Measurements from ENCODE around the gene TLR9. TPM values are rescaled to one million over a fixed set of nuclear protein-coding genes. Genes with fewer than 3 reads are reported as not detected.

TLR9 gene
- total RNA-seq, 1 experiment from 2014 or later = not detected

DNA sequence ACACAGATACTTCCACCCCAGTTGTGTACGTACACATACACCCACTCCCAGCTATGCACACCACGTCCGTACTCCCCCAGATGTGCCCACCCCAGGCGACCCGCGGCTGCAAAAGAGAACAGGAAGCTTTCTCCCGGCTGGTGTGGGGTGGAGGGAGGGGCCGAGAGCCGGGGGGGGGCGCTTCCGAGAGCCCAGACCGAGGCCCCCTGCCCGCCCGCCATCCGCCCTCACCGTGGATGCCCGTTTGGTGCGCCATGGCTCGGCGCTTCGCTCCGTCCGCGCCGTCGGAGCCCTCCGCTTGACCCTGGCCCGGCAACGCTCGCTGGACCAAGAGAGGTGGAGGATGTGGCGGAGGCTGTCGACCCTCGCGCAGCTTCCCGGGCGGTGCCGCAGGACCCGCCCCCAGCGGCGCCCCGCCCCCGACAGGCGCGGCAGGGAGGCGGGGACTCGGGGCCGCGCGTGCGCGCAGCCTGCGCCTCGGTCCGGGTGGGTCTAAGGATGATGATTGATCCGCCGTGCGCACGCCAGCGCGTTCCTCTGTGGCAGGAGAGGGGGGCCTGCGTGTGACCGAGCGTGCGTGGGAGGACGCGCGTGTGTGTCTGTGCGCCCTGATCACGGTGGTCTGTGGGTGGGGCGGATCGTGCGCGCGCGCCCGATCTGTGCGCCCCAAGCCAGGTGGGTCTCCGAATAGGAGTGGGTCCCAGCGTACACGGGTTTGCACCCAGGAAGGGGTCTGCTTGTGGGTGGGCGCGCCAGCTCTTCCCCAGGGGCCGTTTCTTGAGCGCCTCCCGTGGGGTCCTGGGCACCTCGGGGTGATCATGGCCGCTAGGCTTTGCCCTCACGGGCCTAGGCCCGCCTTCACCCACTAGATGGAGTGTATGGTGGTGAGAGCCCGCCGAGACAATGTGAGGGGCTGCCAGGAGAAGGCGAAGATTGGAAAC lies 13.6 kb upstream of the TLR9 start, which contains the start of gene TWF2 (continued):
- peak; percentile 79; the same call in 1 of the 2 replicates for TF ChIP-seq TP53 (CRISPR knock-in tag; IDR thresholded peaks at IDR 0.05)
- TF ChIP-seq, protein P1, sequence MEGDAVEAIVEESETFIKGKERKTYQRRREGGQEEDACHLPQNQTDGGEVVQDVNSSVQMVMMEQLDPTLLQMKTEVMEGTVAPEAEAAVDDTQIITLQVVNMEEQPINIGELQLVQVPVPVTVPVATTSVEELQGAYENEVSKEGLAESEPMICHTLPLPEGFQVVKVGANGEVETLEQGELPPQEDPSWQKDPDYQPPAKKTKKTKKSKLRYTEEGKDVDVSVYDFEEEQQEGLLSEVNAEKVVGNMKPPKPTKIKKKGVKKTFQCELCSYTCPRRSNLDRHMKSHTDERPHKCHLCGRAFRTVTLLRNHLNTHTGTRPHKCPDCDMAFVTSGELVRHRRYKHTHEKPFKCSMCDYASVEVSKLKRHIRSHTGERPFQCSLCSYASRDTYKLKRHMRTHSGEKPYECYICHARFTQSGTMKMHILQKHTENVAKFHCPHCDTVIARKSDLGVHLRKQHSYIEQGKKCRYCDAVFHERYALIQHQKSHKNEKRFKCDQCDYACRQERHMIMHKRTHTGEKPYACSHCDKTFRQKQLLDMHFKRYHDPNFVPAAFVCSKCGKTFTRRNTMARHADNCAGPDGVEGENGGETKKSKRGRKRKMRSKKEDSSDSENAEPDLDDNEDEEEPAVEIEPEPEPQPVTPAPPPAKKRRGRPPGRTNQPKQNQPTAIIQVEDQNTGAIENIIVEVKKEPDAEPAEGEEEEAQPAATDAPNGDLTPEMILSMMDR (IDR thresholded peaks at IDR 0.05) = no peak
- TF ChIP-seq CBFB (CRISPR knock-in tag; IDR thresholded peaks at IDR 0.05; ENCODE audit: low read depth) = no peak; the same call in 1 of the 2 replicates
- no peak; the same call in 1 of the 2 replicates for TF ChIP-seq NR3C1 (CRISPR knock-in tag; conservative IDR thresholded peaks at IDR 0.05; ENCODE audit: low read depth)
- TF ChIP-seq, protein P2, sequence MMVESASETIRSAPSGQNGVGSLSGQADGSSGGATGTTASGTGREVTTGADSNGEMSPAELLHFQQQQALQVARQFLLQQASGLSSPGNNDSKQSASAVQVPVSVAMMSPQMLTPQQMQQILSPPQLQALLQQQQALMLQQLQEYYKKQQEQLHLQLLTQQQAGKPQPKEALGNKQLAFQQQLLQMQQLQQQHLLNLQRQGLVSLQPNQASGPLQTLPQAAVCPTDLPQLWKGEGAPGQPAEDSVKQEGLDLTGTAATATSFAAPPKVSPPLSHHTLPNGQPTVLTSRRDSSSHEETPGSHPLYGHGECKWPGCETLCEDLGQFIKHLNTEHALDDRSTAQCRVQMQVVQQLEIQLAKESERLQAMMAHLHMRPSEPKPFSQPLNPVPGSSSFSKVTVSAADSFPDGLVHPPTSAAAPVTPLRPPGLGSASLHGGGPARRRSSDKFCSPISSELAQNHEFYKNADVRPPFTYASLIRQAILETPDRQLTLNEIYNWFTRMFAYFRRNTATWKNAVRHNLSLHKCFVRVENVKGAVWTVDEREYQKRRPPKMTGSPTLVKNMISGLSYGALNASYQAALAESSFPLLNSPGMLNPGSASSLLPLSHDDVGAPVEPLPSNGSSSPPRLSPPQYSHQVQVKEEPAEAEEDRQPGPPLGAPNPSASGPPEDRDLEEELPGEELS (CRISPR knock-in tag; IDR thresholded peaks at IDR 0.05) = peak; percentile 80; the same call in 1 of the 2 replicates
- peak; percentile 82 for TF ChIP-seq FOXP1 (CRISPR knock-in tag; IDR thresholded peaks at IDR 0.05; ENCODE audit: borderline replicate concordance)
- TF ChIP-seq, protein P3, sequence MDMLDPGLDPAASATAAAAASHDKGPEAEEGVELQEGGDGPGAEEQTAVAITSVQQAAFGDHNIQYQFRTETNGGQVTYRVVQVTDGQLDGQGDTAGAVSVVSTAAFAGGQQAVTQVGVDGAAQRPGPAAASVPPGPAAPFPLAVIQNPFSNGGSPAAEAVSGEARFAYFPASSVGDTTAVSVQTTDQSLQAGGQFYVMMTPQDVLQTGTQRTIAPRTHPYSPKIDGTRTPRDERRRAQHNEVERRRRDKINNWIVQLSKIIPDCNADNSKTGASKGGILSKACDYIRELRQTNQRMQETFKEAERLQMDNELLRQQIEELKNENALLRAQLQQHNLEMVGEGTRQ (CRISPR knock-in tag; IDR thresholded peaks at IDR 0.05) = 0 out of 2 replicates have a peak, but pooled peaks have one; percentile 40
- peak; percentile 25; the same call in 1 of the 2 replicates for TF ChIP-seq ETV6 (CRISPR knock-in tag; IDR thresholded peaks at IDR 0.05)
- TF ChIP-seq TEAD4 (CRISPR knock-in tag; IDR thresholded peaks at IDR 0.05) = no peak
- TF ChIP-seq, protein P4, sequence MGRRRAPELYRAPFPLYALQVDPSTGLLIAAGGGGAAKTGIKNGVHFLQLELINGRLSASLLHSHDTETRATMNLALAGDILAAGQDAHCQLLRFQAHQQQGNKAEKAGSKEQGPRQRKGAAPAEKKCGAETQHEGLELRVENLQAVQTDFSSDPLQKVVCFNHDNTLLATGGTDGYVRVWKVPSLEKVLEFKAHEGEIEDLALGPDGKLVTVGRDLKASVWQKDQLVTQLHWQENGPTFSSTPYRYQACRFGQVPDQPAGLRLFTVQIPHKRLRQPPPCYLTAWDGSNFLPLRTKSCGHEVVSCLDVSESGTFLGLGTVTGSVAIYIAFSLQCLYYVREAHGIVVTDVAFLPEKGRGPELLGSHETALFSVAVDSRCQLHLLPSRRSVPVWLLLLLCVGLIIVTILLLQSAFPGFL (CRISPR knock-in tag; IDR thresholded peaks at IDR 0.05; ENCODE audit: borderline replicate concordance) = 0 out of 2 replicates have a peak, but pooled peaks have one; percentile 40
- TF ChIP-seq, protein P5, sequence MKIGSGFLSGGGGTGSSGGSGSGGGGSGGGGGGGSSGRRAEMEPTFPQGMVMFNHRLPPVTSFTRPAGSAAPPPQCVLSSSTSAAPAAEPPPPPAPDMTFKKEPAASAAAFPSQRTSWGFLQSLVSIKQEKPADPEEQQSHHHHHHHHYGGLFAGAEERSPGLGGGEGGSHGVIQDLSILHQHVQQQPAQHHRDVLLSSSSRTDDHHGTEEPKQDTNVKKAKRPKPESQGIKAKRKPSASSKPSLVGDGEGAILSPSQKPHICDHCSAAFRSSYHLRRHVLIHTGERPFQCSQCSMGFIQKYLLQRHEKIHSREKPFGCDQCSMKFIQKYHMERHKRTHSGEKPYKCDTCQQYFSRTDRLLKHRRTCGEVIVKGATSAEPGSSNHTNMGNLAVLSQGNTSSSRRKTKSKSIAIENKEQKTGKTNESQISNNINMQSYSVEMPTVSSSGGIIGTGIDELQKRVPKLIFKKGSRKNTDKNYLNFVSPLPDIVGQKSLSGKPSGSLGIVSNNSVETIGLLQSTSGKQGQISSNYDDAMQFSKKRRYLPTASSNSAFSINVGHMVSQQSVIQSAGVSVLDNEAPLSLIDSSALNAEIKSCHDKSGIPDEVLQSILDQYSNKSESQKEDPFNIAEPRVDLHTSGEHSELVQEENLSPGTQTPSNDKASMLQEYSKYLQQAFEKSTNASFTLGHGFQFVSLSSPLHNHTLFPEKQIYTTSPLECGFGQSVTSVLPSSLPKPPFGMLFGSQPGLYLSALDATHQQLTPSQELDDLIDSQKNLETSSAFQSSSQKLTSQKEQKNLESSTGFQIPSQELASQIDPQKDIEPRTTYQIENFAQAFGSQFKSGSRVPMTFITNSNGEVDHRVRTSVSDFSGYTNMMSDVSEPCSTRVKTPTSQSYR (CRISPR knock-in tag; IDR thresholded peaks at IDR 0.05) = 0 out of 2 replicates have a peak, but pooled peaks have one; percentile 40
- TF ChIP-seq, protein P6, sequence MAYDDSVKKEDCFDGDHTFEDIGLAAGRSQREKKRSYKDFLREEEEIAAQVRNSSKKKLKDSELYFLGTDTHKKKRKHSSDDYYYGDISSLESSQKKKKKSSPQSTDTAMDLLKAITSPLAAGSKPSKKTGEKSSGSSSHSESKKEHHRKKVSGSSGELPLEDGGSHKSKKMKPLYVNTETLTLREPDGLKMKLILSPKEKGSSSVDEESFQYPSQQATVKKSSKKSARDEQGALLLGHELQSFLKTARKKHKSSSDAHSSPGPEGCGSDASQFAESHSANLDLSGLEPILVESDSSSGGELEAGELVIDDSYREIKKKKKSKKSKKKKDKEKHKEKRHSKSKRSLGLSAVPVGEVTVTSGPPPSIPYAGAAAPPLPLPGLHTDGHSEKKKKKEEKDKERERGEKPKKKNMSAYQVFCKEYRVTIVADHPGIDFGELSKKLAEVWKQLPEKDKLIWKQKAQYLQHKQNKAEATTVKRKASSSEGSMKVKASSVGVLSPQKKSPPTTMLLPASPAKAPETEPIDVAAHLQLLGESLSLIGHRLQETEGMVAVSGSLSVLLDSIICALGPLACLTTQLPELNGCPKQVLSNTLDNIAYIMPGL (CRISPR knock-in tag; IDR thresholded peaks at IDR 0.05) = peak; percentile 84
- peak; percentile 97; the same call in 1 of the 2 replicates for TF ChIP-seq KAT7 (CRISPR knock-in tag; IDR thresholded peaks at IDR 0.05; ENCODE audit: borderline replicate concordance)
- TF ChIP-seq ZNF423 (CRISPR knock-in tag; IDR thresholded peaks at IDR 0.05) = peak; percentile 70
- TF ChIP-seq SMAD3 (CRISPR knock-in tag; IDR thresholded peaks at IDR 0.05; ENCODE audit: borderline replicate concordance) = peak; percentile 66
- TF ChIP-seq, protein P7, sequence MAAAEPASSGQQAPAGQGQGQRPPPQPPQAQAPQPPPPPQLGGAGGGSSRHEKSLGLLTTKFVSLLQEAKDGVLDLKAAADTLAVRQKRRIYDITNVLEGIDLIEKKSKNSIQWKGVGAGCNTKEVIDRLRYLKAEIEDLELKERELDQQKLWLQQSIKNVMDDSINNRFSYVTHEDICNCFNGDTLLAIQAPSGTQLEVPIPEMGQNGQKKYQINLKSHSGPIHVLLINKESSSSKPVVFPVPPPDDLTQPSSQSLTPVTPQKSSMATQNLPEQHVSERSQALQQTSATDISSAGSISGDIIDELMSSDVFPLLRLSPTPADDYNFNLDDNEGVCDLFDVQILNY (CRISPR knock-in tag; IDR thresholded peaks at IDR 0.05) = 0 out of 2 replicates have a peak, but pooled peaks have one; percentile 45
- TF ChIP-seq CREM (CRISPR knock-in tag; IDR thresholded peaks at IDR 0.05) = peak; percentile 46; the same call in 1 of the 2 replicates
- TF ChIP-seq TEAD1 (CRISPR knock-in tag; IDR thresholded peaks at IDR 0.05) = no peak
- TF ChIP-seq, protein P8, sequence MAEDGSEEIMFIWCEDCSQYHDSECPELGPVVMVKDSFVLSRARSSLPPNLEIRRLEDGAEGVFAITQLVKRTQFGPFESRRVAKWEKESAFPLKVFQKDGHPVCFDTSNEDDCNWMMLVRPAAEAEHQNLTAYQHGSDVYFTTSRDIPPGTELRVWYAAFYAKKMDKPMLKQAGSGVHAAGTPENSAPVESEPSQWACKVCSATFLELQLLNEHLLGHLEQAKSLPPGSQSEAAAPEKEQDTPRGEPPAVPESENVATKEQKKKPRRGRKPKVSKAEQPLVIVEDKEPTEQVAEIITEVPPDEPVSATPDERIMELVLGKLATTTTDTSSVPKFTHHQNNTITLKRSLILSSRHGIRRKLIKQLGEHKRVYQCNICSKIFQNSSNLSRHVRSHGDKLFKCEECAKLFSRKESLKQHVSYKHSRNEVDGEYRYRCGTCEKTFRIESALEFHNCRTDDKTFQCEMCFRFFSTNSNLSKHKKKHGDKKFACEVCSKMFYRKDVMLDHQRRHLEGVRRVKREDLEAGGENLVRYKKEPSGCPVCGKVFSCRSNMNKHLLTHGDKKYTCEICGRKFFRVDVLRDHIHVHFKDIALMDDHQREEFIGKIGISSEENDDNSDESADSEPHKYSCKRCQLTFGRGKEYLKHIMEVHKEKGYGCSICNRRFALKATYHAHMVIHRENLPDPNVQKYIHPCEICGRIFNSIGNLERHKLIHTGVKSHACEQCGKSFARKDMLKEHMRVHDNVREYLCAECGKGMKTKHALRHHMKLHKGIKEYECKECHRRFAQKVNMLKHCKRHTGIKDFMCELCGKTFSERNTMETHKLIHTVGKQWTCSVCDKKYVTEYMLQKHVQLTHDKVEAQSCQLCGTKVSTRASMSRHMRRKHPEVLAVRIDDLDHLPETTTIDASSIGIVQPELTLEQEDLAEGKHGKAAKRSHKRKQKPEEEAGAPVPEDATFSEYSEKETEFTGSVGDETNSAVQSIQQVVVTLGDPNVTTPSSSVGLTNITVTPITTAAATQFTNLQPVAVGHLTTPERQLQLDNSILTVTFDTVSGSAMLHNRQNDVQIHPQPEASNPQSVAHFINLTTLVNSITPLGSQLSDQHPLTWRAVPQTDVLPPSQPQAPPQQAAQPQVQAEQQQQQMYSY (CRISPR knock-in tag; IDR thresholded peaks at IDR 0.05) = no peak
- TF ChIP-seq ZNF121 (CRISPR knock-in tag; IDR thresholded peaks at IDR 0.05) = no peak
